GM12801 (cell line): ENCODE results near the gene FANCI.

ENCODE experiments used
- CTCF ChIP-seq: IDR thresholded peaks from one replicate; pipeline ENCODE4 v1.5.1; 2011; ENCODE audit warnings: control low read depth; ENCODE audit not compliant: insufficient read length; ENCODE audit errors: extremely low read depth

FANCI gene

DNA sequence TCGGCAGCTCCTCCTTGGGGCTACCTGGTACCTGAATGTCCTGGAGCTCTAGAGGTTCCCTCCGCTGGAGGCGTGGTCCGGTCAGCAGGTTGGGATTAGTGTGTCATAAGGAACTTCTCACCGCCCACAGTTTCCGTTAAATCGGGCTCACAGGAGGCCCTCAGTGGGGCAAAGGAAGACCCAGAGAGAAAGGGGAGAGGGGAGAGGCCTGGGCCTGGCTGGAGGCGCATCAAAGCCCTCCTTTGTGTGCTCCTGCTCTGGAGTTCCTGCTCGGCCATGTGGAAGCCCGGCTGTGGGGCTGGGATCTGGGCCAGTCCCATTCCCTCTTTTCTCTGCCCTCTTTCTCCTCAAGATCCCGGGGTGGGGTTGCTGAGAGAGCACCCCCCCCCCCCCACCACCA lies 22.2 kb upstream of the FANCI start, which contains the start of gene RLBP1:
RLBP1 (minus strand) TSS at position 37 of the 400 bp plus-strand sequence. CDS start 2,604 bp downstream, outside the sequence.
- no peak for TF ChIP-seq CTCF

DNA sequence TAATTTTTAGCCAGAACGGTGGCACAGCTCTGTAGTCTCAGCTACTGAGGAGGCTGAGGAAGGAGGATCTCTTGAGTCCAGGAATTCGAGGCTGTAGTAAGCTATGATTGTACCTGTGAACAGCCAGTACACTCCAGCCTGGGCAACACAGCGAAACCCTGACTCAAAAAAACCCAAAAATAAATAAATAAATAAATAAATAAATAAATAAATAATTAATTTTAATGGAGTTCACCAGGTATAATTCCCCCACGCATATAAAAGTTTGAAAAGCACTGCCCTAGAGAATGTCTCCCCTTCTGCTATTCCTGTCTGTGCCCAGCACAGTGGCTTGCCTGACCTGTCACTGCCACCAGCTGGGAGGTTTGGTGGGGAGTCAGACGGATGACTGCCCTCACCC lies 18.2 kb upstream of the FANCI start:
- TF ChIP-seq CTCF: no peak

DNA sequence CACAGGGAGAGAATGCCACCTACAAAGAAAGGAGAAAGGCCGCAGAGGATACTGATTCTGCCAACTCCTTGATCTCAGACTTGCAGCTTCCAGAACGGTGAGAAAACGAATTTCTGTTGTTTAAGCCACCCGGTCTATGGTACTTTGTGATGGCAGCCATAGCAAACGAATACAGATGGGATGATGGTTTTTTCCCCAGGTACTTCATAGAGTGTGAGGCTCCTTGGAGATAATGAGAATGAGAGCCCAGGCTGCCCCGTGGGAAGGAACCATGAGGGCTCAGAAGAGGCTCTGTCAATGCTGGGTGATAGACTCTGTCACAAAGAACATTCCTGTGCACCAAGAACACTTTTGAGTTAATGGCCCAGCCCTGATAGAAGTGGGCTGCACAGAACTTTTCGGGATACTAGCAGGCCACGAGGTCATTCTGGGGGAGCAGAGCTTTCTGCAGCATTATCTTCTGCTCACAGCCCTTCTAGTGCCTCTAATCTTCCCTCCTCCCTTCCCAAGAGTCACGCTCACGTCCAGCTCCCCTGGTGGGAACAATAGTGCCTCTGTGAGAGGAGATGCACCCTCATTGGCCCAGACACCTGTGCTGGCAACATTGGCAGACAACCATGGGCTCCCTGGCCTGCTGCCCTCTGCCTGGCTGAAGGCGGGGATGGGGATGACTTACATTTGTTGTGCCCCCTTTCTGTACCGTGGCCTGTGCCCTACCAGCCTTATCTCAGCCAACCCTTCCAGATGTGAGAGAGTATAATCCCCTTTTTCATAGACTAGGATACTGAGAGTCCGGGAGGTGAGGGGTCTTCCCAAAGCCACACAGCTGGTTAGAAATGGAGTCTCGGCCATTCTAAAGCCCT lies 17.2 kb upstream of the FANCI start:
- TF ChIP-seq CTCF: no peak

- TF ChIP-seq CTCF: no peak
Observed at GRCh38 chr15:89227425-89227824, 16.4 kb upstream of the FANCI start.

GRCh38 chr15:89230277-89230676 lies 13.5 kb upstream of the FANCI start:
- no peak for TF ChIP-seq CTCF

DNA sequence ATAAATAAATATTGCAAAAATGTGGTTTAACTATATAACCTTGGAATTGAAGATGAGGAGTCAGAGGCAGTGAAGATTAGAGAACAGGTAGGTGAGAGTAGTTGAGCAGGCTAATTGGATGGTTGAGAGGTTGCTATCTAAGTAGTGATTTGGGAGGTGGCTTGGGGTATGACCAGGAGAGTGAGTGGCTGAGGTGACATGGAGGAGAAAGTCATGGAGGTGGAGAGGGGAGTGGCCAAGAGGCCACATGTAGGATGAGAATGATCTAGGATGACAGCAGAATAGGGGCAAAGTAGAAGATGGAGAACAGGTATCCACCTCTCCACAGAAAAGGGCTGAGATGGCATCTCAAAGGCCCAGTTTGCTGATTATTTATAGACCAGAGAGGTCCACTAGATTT lies 11.9 kb upstream of the FANCI start:
- TF ChIP-seq CTCF: no peak

DNA sequence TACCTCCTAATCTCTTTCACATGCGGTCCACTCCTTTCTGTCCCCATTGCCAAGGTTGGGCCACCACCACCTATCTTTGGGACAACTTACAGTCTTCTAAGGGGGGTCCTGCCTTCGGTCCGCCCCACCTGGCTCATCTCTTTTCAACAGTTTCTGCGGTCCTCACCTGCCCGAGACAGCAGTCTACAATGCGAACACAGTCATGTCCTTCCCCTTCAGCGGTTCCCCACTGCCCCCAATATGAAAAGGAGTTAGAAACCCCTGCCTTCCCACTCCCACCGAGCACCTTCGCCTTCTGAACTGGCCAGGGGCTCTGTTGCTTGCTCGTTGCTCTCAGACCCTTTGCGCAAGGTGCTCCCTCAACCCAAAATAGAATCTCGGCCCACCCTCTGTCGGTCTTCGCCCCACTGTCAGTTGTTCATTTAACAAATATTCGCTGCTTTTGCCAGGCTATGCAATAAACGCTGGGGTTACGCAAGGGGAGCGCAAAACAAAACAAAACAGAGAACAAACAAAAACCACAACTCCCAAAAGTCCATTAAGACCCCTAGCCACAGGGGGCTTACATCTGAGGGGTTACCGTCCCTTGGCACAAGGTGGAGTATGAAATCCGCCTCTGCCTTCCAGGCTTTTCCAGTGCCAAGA lies 611 bp upstream of the FANCI start:
- TF ChIP-seq CTCF: no peak
